Measurements from ENCODE around the gene KIRREL2. TPM values are rescaled to one million over a fixed set of nuclear protein-coding genes. Genes with fewer than 3 reads are reported as not detected.

The KIRREL2 gene
- total and polyA plus RNA-seq, 12 donors: 0.12 to 0.35 TPM; not detected in 10

GRCh38 chr19:35885225-35885738 is 28.6 kb downstream of the KIRREL2 start:
- no peak for TF ChIP-seq CTCF (IDR thresholded peaks at IDR 0.05)
- DNase-seq (no peak), ATAC-seq (no peak)
- Histone ChIP-seq H3K4me1 (no peaks in the 10 kb centered on the region), H3K27me3 (no peaks in the 10 kb centered on the region), H3K9me3 (no peaks in the 10 kb centered on the region), H3K27ac (no peak overlapping the region), H3K4me3 (no peak overlapping the region), H3K36me3 (peaks cover 0 to 34% (median 15%) of the 10 kb centered on the region in 9 donors)
- 90 to 95% methylated on average over 6 of the region's 6 CpGs for WGBS, 2 donors
- intact Hi-C loops (cut with DNase I): no loop called here

GRCh38 chr19:35885904-35886303 is 29.2 kb downstream of the KIRREL2 start:
- Histone ChIP-seq H3K4me3 (no peak overlapping the region), H3K9me3 (no peaks in the 10 kb centered on the region), H3K27me3 (no peaks in the 10 kb centered on the region), H3K36me3 (peaks cover 0 to 41% (median 15%) of the 10 kb centered on the region in 9 donors), H3K27ac (no peak overlapping the region), H3K4me1 (no peaks in the 10 kb centered on the region)
- no peak for ATAC-seq
- 94 to 97% methylated on average over 7 of the region's 8 CpGs for WGBS, 2 donors
- DNase-seq: no peak
- TF ChIP-seq CTCF (IDR thresholded peaks at IDR 0.05): no peak
- intact Hi-C loops (cut with DNase I): no loop called here

GRCh38 chr19:35887197-35887596 is 30.5 kb downstream of the KIRREL2 start:
- no peaks in the 10 kb centered on the region for H3K9me3 ChIP-seq
- ATAC-seq: peak in 1 of 8 donors; percentile 8
- no peak for DNase-seq
- intact Hi-C loops (cut with DNase I): no loop called here
- no peak for TF ChIP-seq CTCF (IDR thresholded peaks at IDR 0.05)
- peaks cover 0 to 54% (median 15%) of the 10 kb centered on the region in 9 donors for H3K36me3 ChIP-seq
- no peaks in the 10 kb centered on the region for H3K4me1 ChIP-seq
- no peaks in the 10 kb centered on the region for H3K27me3 ChIP-seq
- 94 to 95% methylated on average over 5 of the region's 5 CpGs for WGBS, 2 donors
- H3K27ac ChIP-seq: no peak overlapping the region
- no peak overlapping the region for H3K4me3 ChIP-seq

GRCh38 chr19:35888398-35888797 is 31.7 kb downstream of the KIRREL2 start:
- Histone ChIP-seq H3K4me1 (no peaks in the 10 kb centered on the region), H3K4me3 (no peak overlapping the region), H3K9me3 (no peaks in the 10 kb centered on the region), H3K27me3 (no peaks in the 10 kb centered on the region), H3K27ac (no peak overlapping the region), H3K36me3 (peaks cover 0 to 66% (median 21%) of the 10 kb centered on the region in 9 donors)
- DNase-seq (no peak), ATAC-seq (no peak)
- intact Hi-C loops (cut with DNase I): no loop called here
- no peak for TF ChIP-seq CTCF (IDR thresholded peaks at IDR 0.05)
- WGBS, 2 donors: 92 to 93% methylated on average over 9 of the region's 9 CpGs
